Measurements from ENCODE around the gene KIF13A. TPM values are rescaled to one million over a fixed set of nuclear protein-coding genes. Genes with fewer than 3 reads are reported as not detected.
"Not testable (repeated sequence)": the region's sequence is repeated elsewhere in the genome, so short reads cannot be mapped to it uniquely, and the experiment has no call there.

The KIF13A gene
- total RNA-seq, 1 experiment from 2014 or later, result 19.7 TPM

DNA sequence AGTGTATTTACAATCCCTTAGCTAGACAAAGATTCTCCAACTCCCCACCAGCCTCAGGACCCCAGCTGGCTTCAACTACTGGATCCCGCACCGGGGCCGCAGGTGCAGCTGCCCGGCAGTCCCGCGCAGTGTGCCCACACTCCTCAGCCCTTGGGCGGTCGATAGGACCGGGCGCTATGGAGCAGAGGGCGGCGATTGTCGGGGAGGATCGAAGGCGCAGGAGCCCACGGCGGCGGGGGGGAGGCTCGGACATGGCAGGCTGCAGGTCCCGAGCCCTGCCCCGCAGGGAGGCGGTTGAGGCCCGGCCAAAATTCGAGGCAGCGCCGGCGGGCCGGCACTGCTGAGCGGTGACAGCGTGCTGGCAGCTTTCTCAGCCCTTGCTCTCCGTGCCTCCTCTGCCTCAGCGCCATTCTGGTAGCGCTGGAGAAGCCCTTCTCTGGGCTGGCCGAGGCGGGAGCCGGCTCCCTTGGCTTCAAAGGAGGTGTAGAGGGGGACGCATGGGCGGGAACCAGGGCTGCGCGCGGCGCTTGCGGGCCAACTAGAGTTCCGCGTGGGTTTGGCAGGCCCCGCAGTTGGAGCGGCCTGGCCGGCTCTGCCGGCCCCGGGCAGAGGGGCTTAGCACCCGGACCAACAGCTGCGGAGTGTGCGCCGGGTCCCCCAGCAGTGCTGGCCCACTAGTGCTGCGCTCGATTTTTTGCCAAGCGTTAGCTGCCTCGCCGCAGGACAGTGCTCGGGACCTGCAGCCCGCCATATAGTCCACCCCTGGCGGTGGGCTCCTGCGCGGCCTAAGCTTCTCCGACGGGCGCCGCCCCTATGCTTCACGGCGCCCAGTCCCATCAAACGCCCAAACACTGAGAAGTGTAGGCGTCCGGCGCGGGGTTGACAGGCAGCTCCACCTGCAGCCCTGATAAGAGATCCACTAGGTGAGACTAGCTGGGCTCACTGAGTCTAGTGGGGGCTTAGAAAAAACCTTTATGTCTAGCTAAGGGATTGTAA, 32.4 kb upstream of the KIF13A start:
- Histone ChIP-seq H3K4me3 (ENCODE audit: low read depth, low read length, poor library complexity, severe bottlenecking) (no peak overlapping the region), H3K27me3 (replicated peaks; ENCODE audit: insufficient read depth, low read depth, low read length, poor library complexity) (no peaks in the 10 kb centered on the region), H3K4me1 (ENCODE audit: insufficient read depth, low read length, poor library complexity, severe bottlenecking) (peaks cover 9% of the 10 kb centered on the region), H3K27ac (ENCODE audit: low read depth, low read length, poor library complexity, severe bottlenecking) (no peak overlapping the region), H3K36me3 (ENCODE audit: insufficient read depth, low read length, poor library complexity, severe bottlenecking) (no peaks in the 10 kb centered on the region), H3K9me3 (ENCODE audit: low read depth, low read length, poor library complexity, severe bottlenecking) (no peaks in the 10 kb centered on the region)
- no peak for DNase-seq (ENCODE audit: low spot score)
- CTCF ChIA-PET, result no interaction called here
- BruUV-seq (replicated peaks), result no TSS peak
- POLR2A ChIA-PET (ENCODE audit: low non-redundant PET), result no interaction called here
- intact Hi-C loops (cut with micrococcal nuclease; ENCODE audit: unreplicated experiment), result no loop called here
- no peak for TF ChIP-seq EZH2 (IDR thresholded peaks at IDR 0.05; ENCODE audit: borderline replicate concordance, low read depth, low read length, poor library complexity, severe bottlenecking)
- TF ChIP-seq, protein P1, sequence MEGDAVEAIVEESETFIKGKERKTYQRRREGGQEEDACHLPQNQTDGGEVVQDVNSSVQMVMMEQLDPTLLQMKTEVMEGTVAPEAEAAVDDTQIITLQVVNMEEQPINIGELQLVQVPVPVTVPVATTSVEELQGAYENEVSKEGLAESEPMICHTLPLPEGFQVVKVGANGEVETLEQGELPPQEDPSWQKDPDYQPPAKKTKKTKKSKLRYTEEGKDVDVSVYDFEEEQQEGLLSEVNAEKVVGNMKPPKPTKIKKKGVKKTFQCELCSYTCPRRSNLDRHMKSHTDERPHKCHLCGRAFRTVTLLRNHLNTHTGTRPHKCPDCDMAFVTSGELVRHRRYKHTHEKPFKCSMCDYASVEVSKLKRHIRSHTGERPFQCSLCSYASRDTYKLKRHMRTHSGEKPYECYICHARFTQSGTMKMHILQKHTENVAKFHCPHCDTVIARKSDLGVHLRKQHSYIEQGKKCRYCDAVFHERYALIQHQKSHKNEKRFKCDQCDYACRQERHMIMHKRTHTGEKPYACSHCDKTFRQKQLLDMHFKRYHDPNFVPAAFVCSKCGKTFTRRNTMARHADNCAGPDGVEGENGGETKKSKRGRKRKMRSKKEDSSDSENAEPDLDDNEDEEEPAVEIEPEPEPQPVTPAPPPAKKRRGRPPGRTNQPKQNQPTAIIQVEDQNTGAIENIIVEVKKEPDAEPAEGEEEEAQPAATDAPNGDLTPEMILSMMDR (conservative IDR thresholded peaks at IDR 0.05; ENCODE audit: low read depth, low read length), result no peak

DNA sequence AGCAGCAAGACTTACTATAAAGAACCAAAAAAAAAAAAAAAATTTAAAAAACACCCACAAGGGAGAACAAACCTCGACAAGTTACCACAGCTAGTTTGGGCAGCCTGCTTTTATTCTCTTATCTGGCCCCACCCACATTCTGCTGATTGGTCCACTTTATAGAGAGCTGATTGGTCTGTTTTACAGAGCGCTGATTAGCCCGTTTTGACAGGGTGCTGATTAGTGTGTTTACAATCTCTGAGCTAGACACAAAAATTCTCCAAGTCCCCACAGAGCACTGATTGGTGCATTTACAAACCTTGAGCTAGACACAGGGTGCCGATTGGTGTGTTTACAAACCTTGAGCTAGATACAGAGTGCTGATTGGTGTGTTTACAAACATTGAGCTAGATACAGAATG, 31.7 kb upstream of the KIF13A start:
- intact Hi-C loops (cut with micrococcal nuclease; ENCODE audit: unreplicated experiment); CTCF ChIA-PET; H3K27ac ChIP-seq (ENCODE audit: low read depth, low read length, poor library complexity, severe bottlenecking); H3K36me3 ChIP-seq (ENCODE audit: insufficient read depth, low read length, poor library complexity, severe bottlenecking); BruUV-seq (replicated peaks); H3K4me1 ChIP-seq (ENCODE audit: insufficient read depth, low read length, poor library complexity, severe bottlenecking); POLR2A ChIA-PET (ENCODE audit: low non-redundant PET); H3K9me3 ChIP-seq (ENCODE audit: low read depth, low read length, poor library complexity, severe bottlenecking); H3K4me3 ChIP-seq (ENCODE audit: low read depth, low read length, poor library complexity, severe bottlenecking); DNase-seq (ENCODE audit: low spot score); H3K27me3 ChIP-seq (replicated peaks; ENCODE audit: insufficient read depth, low read depth, low read length, poor library complexity): not testable (repeated sequence)

DNA sequence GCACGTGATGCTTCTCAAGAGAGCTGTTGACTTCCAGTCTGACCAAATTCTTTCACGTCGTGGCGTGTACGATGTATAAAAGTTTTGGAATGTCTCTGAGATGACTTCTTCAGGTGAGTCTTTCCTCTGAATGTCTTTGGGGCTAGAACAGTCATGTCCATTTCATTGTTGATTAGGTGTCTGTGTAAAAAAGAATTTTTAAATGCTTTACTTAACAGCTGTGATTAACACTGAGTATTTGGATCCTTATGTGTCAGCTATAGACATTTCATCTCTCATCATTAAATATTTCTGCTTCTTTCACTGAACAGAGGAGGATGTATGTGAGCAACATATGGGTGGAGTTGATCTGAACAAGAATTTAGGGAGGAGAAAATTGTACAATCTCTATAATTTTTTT, 29.3 kb upstream of the KIF13A start:
- Histone ChIP-seq H3K9me3 (ENCODE audit: low read depth, low read length, poor library complexity, severe bottlenecking) (no peaks in the 10 kb centered on the region), H3K4me1 (ENCODE audit: insufficient read depth, low read length, poor library complexity, severe bottlenecking) (no peaks in the 10 kb centered on the region), H3K27ac (ENCODE audit: low read depth, low read length, poor library complexity, severe bottlenecking) (no peak overlapping the region), H3K27me3 (replicated peaks; ENCODE audit: insufficient read depth, low read depth, low read length, poor library complexity) (no peaks in the 10 kb centered on the region), H3K36me3 (ENCODE audit: insufficient read depth, low read length, poor library complexity, severe bottlenecking) (no peaks in the 10 kb centered on the region), H3K4me3 (ENCODE audit: low read depth, low read length, poor library complexity, severe bottlenecking) (no peak overlapping the region)
- TF ChIP-seq, protein P1 (conservative IDR thresholded peaks at IDR 0.05; ENCODE audit: low read depth, low read length), result no peak
- no peak for TF ChIP-seq EZH2 (IDR thresholded peaks at IDR 0.05; ENCODE audit: borderline replicate concordance, low read depth, low read length, poor library complexity, severe bottlenecking)
- POLR2A ChIA-PET (ENCODE audit: low non-redundant PET), result no interaction called here
- intact Hi-C loops (cut with micrococcal nuclease; ENCODE audit: unreplicated experiment), result no loop called here
- BruUV-seq (replicated peaks), result no TSS peak
- no peak for DNase-seq (ENCODE audit: low spot score)
- CTCF ChIA-PET, result no interaction called here

DNA sequence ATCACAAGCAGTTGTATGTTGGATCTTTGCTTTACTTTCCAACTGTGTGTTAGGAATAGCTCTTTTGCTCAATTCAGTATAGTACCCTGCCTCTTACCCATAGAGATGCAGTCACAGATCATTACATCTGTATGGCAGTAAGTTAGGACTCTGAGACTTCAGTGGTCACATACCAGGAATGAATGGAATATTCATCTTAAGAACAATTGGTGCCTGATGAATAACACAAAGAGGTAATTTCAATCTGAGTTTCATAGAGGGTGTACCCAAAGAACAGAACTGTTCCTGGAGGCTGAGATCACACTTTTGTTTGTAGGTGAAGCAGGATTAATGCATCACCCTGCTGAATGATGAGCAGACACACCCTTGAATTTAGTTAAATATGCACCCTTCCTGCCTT, 28.7 kb upstream of the KIF13A start:
- Histone ChIP-seq H3K4me3 (ENCODE audit: low read depth, low read length, poor library complexity, severe bottlenecking) (no peak overlapping the region), H3K36me3 (ENCODE audit: insufficient read depth, low read length, poor library complexity, severe bottlenecking) (no peaks in the 10 kb centered on the region), H3K9me3 (ENCODE audit: low read depth, low read length, poor library complexity, severe bottlenecking) (no peaks in the 10 kb centered on the region), H3K27ac (ENCODE audit: low read depth, low read length, poor library complexity, severe bottlenecking) (no peak overlapping the region), H3K4me1 (ENCODE audit: insufficient read depth, low read length, poor library complexity, severe bottlenecking) (no peaks in the 10 kb centered on the region), H3K27me3 (replicated peaks; ENCODE audit: insufficient read depth, low read depth, low read length, poor library complexity) (no peaks in the 10 kb centered on the region)
- ChIA-PET CTCF (no interaction called here), POLR2A (ENCODE audit: low non-redundant PET) (no interaction called here)
- no peak for DNase-seq (ENCODE audit: low spot score)
- BruUV-seq (replicated peaks), result no TSS peak
- TF ChIP-seq, protein P1 (conservative IDR thresholded peaks at IDR 0.05; ENCODE audit: low read depth, low read length), result no peak
- TF ChIP-seq EZH2 (IDR thresholded peaks at IDR 0.05; ENCODE audit: borderline replicate concordance, low read depth, low read length, poor library complexity, severe bottlenecking), result no peak
- intact Hi-C loops (cut with micrococcal nuclease; ENCODE audit: unreplicated experiment), result no loop called here

Measured in A673 (cell line).